Stimulated activated CD4-positive, alpha-beta T cell treated with anti-CD3 and anti-CD28 coated beads, Interleukin-1b, Interleukin-23, amount 100 ng/mL, for 24 hours (primary cell): ENCODE data around the gene ZMIZ1.

Source experiments
- DNase-seq, 4 experiments: peaks; one replicate each; pipeline ENCODE4 v3.0.0-alpha.2; 2020; ENCODE audit warnings: low read depth in 4 of 4, low spot score in 1 of 4

Gene ZMIZ1

DNA sequence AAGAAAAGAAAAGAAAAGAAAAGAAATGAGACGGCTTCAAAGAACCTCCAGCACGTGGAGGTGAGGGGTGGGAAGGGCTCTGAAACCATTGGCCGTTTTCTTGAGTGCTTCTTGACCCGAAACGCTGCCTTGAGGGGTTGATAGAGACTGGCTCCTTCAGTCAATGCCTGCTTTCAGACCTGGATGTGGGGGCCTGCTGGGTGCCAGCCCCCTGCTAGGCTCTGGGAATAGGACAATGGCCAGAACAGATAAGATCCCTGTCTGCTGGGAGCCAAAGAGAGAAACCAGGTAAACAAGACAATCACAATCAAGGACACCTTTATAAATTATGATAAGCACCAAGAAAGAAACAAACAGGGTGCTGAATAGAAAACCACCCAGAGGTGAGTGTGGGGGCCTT, 27.7 kb downstream of the ZMIZ1 start:
- no peak for DNase-seq

DNA sequence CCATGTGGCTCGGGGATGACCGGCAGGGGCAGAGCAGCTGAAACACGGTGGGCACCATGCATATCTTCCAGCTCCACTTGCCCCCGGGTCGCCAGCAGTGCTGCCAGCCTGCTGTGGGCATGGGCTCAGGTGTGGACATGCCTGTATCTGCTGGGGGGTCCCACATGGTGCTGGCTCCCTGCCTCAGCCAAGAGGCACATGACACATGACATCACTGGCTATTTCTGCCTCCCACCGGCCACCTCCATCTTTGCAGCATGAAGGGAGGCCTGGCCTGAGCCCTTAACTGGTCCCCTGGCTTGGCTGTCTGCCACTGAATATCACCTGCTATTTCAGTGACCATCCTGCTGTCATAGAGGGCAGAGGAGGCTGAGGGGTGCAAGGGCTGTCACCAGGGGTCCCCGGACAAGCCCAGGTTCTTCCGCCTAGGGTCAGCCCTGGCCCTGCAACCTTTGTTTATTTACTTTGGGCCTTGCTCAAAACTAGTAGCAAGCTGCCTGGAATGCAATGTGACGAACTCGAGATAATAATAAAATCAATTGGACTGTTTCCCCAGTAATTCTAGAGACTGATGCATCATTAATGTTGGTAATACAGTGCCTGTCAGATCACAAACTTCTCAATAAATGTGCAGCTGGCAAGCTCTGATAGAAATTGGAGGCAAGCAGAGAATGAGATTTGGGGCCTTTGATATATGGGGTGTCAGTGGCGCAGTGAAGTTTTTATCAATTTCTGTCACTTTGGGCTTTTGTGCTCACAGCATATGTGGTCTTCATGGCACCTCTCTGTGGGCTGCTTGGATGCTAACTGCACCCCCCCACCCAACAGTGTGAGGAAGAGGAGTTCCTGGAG, 28.5 kb downstream of the ZMIZ1 start:
- DNase-seq, result no peak

DNA sequence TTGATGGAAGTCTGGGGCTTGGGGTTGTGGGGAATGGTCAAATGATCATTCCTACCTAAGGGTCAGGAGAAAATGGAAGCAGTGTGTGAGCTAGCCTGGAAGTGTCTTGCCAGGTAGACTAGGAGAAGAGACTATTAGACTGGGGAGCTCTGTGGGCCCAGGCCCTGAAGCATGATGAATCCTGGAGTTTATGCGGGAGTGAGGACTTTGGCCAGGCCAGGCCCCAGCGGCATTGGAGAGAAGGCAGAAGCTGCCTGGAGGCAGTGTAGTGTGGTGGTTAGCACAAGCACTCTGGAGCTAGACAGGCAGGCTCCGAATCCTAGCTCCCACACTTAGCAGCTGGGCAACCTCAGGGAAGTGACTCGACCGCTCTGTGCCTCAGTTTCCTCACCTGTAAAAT, 29.3 kb downstream of the ZMIZ1 start:
- no peak for DNase-seq

DNA sequence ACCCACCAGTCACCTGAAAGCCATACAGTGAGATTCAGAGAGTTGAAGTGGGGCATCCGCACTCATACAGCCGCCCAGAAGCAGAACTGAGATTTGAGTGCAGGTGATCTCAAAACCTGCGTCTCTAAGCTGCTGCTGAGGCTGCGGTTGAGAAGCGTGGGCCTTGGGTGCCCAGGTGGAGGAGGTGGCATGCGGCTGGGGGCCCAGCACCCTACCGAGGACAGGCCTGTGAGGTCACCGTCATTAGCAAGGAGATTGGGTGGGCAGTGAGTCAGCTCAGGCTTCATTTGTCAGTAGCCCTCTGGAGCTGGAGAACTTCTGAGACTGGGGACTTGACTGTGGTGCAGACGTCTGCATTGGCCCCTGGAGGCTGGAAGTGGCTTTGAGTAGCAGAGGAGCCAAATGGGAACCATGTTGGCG, 29.8 kb downstream of the ZMIZ1 start:
- no peak for DNase-seq

DNA sequence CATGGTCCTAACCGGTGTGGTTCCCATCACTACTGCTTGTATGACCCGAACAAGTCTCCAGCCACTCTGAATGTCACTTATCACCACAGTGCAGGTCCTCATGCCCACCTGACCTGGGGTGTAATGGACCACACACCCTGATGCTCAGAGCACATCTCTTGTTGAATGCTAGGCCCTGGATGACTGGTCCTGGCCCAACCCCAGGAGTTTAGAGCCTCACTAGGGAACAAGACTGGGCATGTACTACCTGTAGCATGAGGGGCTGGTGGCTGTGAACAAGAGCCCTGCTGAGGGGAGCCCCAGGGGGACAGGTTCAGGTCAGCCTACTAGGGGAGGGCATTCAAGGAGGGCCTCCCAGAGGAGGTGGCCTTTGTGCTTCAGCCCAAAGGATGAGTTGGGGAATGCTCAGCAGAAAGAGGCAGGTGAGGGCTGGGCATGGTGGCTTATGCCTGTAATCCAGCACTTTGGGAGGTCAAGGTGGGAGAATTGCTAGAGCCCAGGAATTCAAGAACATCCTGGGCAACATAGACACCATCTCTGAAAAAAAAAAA, 31.2 kb downstream of the ZMIZ1 start:
- no peak for DNase-seq

DNA sequence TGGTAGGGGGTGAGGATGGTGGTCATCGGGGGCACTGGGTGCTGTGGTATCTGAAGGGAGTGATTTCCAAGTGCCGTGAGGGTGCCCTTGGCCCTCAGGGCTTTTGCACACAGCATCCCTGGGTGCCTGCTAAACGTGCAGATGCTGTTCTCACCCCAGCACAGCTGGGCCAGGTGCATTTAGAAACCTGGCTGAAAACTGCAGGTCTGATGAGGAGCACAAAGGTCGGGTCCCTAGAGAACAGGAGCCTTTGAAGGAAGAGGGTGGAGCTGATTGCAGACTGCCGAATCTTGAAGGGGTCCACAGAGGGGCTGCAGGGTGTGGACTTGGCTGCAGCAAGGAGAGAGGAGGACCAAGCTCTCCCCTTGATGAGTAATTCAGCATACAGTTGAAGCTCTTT, 32.0 kb downstream of the ZMIZ1 start:
- DNase-seq, result no peak

DNA sequence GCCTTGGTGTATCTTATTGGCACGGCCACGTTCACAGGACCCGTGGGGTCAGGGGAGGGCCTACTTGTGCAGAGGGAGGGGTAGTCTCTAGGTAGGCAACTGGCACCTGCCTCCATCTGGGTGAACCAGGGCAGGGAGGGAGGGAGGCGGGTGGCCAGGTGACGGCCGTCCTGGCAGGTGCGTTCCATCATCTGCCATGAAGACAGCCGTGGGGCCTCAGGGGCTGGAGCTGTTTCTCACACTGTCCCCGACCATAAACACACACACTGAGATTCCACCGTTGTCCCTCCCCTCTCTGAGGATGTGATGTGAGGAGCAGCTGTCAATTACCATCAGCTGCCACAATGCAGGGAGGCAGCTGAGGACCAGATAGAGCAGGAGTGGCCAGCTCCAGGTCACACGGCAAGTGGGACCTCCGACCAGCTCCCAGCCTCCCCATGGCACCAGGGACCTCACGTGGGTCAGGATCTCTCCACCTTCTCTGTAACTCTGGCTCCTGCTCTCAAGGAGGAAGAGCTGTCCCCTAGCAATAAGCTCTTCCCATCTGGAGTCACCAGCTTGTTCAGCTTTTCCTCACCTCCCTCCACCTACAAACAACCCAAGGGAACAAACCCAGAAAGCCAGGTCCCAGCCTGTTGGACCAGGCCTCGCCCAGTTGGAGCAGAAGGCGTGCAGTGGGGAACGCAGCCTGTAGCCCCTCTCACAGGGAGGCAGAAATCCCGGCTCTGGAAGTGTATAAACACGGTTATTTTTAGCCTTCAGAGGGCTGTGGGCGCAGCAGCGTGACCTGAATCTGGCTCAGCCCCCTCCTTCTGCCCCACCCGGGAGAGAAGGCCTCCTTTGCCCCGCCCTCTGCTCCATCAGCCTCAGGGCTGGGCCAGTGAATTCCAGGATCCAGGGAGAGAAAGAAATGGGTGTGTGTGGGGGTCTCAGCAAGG, 33.1 kb downstream of the ZMIZ1 start:
- no peak for DNase-seq

DNA sequence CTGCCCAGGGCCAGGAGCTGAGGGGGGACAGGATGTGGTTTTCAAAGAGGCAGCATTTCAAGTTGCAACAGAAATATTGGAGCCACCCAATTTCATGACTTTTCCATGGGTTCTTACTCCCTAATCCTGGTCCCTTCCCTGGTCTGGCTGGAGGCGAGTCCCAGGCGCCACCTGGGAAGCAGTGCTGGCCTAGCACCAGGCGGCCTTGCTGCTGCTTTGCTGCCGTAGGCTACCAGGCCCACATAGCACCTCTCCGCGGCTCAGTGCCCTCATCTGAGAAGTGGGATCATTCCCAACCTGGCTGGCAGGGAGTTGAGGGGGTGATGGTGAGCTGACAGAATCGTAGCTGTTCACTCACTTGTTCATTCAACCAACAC, 33.7 kb downstream of the ZMIZ1 start:
- DNase-seq, result no peak

DNA sequence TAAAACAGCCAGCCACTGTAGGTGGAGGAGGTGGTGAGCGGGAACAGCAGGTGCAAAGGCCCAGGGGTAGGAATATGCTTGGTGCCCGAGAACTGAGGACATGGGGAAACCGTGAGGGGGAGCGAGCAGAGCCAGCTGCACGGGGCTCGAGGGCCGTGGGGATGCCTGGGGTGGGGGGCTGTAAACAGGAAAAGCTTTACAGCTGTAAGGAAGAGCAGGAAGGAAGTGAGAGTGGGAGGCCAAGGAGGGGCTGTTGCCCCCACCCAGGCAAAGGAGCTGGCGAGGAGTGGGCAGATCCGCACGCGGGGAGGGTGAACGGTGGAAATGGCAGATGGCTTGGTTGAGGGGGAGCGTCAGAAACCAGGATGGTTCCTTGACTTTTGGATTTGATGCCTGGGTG, 34.4 kb downstream of the ZMIZ1 start:
- DNase-seq, result no peak

DNA sequence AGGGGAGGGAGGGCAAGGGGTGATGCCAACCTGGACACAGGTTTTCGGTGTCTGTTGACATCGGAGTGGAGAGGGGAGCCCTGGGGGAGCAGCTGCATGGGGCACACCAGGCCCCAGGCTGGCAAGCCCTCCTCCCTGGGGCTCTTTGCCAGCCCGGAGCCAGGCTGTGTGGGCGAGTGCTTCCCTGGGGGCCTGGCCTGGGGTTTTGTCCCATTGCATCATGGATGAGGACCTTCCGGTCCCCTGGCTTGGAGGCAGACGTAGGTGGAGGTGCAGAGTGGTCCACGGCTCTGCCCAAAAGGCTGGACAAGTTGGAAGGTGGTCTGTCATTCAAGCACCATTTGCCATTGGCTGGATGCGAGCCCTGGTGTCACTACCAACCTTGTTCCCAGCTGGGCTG, 34.8 kb downstream of the ZMIZ1 start:
- DNase-seq, result no peak

DNA sequence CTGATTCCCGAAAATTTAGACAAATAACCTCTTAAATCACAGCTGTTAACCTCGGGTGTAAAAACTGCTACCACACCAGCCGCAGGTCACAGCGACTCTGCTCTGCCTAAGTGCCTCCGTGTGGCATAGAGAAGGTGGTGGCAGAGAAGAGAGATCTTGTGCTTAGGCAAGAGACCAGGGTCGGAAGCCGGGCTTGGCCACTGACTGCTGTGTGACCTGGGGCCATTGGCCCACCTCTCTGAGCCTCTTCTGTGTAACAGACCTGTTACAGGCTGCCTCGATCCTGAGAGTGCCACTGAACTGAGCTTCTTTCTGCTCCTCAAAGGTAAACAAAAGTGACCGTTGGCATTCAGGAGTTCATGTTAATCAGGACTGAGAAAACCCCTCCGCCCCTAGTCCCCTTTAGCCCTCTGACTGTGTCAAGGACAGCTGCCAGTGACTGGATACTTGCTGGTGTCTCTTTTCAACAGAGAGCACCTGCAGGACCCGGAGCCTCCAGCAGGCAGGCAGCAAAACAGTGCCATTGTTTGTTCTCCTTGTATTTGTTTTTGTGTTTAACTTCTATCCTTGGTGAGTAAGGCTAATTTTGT, 36.5 kb downstream of the ZMIZ1 start:
- DNase-seq, result no peak

DNA sequence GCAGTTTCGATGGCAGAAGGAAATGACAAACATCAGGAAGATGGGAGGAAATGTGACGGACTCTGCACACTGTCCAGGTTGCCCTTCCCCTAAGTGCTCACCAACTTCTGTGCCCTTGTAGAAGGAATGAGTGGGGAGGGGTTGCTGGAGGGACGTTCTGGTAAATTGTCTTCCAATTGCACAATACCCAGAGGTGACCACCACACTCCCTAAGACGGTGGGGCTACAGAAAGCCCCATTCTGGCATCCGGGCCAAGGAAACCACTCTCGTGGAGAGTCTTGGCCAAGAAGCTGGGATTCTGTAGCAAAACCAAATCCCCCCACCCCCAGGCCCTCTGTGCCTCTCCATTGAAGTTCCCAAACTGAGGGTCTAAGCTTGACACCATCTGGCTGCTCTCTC, 37.1 kb downstream of the ZMIZ1 start:
- DNase-seq, result no peak

DNA sequence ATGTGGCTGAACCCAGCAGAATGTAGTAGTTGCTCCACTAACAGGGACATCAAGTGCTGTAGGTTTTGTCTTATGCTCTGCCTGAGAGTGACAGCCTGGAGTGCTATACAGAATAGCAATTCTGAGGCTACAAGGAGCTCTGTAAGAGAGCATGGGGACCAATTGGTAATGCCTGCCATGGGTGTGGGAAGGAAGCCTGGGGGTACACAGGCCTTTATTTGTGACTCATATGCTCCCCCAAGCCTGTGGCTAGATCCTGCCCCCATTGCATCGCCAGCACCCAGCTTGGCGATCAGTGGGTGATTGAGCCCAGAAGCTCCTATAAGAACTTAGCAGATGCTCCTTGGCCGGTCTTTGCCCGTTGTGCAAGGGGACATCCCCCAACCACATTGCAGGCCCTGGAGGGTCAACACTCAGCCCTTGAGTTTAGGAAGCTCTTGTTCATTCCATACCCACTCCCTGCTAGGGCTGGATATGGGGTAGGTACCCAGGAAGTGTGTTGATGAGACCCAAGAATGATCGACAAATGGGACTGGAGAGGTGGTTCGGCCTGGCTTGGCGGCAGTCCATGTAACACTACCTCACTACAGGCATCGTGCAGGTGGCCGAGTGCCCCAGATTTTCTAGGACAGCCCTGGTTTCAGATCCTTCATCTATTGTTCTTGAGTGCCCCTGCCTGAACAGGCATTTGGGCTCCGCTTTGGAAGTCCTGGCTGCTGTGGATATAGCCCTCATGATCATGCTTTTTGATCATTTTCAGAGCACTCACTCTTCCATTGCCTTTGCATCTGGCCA, 37.7 kb downstream of the ZMIZ1 start:
- DNase-seq, result no peak

DNA sequence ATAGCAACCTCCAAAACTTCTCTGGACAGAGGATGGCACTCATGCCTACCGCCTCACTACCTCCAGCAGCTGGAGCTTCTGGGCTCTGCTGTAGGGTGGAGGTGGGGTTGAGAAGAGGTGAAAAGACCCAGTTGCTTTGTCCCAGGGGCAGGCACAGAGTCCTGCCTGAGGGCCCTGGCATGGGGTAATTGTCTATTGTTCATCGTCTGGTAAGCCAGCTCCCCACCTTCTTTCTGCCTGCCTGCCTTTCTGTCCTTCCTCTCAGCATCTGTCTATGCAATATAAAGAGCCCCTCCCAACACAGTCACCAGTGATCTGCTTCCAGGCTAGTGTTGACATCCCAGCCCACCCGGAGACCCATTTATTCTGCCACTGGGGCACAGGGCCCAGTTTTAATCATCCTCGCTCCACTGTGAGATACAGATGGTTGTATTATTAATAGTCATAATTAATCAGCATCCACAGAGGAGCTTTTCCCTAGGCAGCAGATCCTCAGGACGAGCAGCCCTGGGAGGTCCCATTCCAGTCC, 39.0 kb downstream of the ZMIZ1 start:
- no peak for DNase-seq

DNA sequence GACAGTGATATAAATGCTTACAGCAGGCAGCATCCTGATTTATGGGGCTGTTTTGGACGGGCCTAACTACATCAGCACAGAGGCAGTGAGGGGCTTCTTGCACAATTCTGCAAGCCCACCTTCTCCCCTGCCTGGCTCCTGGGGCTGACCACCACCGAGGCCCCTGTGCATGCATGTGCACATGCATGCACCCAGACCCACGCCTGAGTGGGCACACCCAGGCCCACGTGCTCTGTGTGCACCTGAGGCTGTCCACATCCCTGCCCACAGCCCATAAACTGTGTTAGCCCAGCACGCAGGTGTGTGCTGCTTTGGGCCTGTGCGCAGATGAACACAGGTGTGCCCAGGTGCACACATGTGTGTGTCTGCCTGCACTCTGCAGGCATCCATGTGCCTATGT, 40.0 kb downstream of the ZMIZ1 start:
- DNase-seq, result no peak

DNA sequence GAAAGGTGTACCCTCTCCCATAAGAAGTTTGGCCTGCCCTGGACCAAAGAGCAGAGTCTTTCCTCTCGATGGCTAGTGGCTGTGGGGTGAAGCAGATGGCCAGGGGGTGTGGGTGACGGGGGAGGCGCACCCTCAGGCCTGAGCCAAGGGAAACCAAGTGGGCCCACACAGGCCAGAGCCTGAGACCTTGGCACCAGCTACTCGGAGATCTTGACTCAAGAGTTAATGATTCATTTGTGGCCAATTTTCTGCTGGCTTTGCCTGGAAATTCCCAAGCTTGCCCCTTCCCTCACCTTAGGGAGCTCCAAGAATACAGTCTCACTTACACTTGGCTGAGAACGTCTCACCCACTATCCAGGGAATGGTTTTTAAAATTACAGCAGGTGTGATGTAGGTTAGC, 42.7 kb downstream of the ZMIZ1 start:
- DNase-seq, result no peak

DNA sequence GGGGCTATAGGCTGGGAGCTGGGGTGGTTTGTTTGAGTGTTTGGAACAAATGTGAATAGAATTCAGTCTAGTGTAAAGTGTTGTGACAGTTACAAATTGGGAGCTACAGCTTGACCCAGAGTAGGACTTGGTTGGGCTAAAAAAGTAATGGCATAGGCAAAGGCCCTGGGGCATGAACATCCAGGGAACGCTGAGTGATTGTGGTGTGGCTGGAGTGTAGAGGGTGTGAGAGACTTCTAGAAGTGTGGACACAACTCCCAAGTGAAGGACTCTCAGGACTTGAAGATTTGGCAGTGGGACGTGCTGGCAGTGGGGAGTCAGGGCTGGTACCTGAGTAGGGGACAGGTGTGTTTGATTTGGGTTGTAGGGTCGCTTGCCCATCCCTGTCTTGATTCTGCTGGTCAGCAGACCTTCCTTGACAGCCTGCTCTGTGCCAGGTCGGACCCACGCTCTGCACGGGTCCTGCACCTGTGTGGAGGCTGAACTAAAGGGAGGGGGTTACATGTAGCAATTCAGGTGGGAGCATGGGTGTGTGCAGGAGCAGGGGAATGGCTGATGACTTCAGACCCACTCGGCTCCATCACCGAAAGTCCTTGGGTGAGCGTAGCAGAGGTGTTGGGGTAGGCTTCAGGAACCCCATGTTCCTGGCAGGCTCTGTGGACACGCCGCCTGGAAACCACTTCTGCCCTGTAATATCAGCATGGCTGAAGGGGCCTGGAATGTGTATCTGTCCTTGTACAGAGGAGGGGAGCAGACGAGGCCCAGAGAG, 43.3 kb downstream of the ZMIZ1 start:
- no peak for DNase-seq

DNA sequence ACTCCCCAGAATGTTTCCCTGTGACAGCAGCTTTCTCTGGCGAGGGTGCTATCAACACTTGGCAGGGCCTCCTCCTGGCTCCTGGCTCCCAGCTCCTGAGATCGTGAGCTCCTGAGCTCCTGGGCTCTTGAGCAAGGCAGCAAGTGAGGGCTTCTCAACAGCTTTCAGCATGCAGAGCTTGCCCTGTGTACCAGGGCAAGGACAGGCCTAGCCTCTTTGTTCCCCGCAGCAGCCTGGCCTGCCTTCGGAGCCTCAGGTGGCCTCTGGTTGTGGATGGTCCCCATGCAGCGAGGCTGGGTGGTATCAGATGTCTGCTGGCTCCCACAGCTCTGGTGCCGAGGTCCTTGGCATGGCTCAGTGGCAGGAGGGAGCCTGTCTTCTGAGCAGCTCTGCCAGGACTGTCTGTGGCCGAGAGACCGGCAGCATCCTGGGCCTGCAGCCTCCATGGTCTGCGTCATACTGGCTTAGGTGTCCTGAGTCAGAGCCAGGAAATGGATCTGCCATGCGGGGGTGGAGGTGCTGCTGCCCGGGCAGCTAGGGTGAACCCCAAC, 44.2 kb downstream of the ZMIZ1 start:
- DNase-seq, result no peak

DNA sequence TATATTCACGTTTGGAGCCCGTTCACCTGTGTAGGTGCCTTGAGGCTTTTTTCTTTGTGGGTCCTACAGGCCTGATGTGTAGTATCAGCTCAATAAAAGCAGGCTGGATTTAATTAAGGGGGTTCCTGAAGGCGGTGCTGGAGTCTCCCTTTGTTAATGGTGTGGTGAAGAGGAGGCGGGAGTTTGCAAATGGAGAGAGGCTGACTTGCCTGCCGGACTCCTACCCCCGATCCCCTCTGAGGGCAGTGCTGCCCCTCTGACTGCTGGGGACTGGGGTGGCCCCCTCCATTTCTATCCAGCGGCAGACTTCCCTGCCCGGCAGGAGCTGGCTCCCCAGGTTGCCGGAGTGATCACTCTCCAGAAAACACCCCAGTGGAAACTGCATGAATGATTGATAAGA, 45.1 kb downstream of the ZMIZ1 start:
- DNase-seq, result no peak

DNA sequence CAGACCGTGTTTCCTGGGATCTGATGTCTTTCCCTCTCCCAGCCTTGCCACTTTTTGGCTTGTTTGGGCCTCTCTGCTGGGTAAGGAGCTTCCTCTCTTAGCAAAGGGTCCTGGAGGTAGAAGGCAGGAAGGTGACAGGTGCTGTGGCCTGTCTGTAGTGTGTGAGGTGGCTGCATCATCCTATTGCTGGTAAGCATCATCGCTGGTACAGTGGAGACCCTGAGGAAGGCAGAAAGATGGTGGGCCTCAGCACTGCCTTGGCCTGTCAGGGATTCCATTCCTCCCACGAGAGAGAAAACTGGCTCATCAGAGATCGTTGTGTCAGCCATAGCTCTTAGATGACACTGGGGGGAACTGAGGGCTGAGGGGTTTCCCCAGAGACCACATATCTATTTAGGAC, 46.5 kb downstream of the ZMIZ1 start:
- no peak for DNase-seq
